Inflammatory macrophage (primary cell): ENCODE data around the gene UBA6.

Source experiments
- DNase-seq, 2 donors: peaks; one replicate each; pipeline ENCODE4 v3.0.0-alpha.2; 2020 to 2022

Gene UBA6

GRCh38 chr4:67575232-67576058 lies 125.5 kb downstream of the UBA6 start:
- no peak for DNase-seq

- no peak for DNase-seq
Observed at GRCh38 chr4:67573193-67573592, 127.8 kb downstream of the UBA6 start.

GRCh38 chr4:67571975-67572374 lies 129.0 kb downstream of the UBA6 start:
- no peak for DNase-seq

- no peak for DNase-seq
Observed at GRCh38 chr4:67570537-67570936, 130.4 kb downstream of the UBA6 start.

GRCh38 chr4:67568820-67569219 lies 132.1 kb downstream of the UBA6 start:
- peak in 1 of 2 donors; percentile 9 for DNase-seq

GRCh38 chr4:67566335-67566734 lies 134.6 kb downstream of the UBA6 start:
- no peak for DNase-seq

- DNase-seq: no peak
Observed at GRCh38 chr4:67565284-67565683, 135.7 kb downstream of the UBA6 start.
